ENCODE data around the gene TOPORS.

The TOPORS gene

DNA sequence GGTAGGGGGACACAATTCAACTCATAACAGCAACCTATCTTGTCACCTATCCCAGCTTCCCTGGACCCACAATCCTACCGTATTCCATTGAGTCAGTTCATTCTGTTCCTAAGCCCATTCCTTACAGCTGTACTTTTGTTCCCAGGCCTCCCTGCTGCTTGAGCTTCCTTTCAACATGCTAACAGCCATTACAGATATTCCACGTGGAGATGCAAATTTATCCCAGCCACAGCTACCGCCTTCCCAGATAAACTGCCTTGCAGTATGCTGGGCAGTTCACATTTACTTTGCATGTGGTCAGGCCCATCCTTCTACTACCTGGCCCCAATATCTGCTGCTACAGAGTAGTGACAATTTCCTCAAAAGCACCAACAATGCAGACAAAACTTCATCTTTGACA lies 49.4 kb downstream of the TOPORS start:
- Histone ChIP-seq H3K9me2 (replicated peaks; ENCODE audit: insufficient read depth, low read length) (no peaks in the 10 kb centered on the region), H3K79me2 (ENCODE audit: insufficient read depth, low read length) (no peaks in the 10 kb centered on the region), H3K4me3 (ENCODE audit: insufficient read depth, low read length, poor library complexity, severe bottlenecking) (no peak overlapping the region), H3K4me2 (ENCODE audit: low read depth, low read length, poor library complexity, severe bottlenecking) (no peak overlapping the region), H3K9me3 (ENCODE audit: insufficient read depth, low read length) (no peaks in the 10 kb centered on the region), H3F3A (ENCODE audit: insufficient read depth) (no peaks in the 10 kb centered on the region), H3K27me3 (ENCODE audit: low read length) (no peaks in the 10 kb centered on the region), H2AFZ (ENCODE audit: low read depth, low read length, severe bottlenecking) (no peak overlapping the region), H3K27ac (ENCODE audit: low read depth, low read length) (no peak overlapping the region), H3K9ac (ENCODE audit: low read length) (no peak overlapping the region), H3K36me3 (ENCODE audit: low read length) (no peaks in the 10 kb centered on the region), H4K20me1 (ENCODE audit: low read depth, low read length) (no peaks in the 10 kb centered on the region)
- no peak for TF ChIP-seq EZH2phosphoT487 (conservative IDR thresholded peaks at IDR 0.05; ENCODE audit: low read length)
- TF ChIP-seq, protein P1, sequence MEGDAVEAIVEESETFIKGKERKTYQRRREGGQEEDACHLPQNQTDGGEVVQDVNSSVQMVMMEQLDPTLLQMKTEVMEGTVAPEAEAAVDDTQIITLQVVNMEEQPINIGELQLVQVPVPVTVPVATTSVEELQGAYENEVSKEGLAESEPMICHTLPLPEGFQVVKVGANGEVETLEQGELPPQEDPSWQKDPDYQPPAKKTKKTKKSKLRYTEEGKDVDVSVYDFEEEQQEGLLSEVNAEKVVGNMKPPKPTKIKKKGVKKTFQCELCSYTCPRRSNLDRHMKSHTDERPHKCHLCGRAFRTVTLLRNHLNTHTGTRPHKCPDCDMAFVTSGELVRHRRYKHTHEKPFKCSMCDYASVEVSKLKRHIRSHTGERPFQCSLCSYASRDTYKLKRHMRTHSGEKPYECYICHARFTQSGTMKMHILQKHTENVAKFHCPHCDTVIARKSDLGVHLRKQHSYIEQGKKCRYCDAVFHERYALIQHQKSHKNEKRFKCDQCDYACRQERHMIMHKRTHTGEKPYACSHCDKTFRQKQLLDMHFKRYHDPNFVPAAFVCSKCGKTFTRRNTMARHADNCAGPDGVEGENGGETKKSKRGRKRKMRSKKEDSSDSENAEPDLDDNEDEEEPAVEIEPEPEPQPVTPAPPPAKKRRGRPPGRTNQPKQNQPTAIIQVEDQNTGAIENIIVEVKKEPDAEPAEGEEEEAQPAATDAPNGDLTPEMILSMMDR (IDR thresholded peaks at IDR 0.05; ENCODE audit: insufficient read depth, low read length, poor library complexity, severe bottlenecking): no peak

DNA sequence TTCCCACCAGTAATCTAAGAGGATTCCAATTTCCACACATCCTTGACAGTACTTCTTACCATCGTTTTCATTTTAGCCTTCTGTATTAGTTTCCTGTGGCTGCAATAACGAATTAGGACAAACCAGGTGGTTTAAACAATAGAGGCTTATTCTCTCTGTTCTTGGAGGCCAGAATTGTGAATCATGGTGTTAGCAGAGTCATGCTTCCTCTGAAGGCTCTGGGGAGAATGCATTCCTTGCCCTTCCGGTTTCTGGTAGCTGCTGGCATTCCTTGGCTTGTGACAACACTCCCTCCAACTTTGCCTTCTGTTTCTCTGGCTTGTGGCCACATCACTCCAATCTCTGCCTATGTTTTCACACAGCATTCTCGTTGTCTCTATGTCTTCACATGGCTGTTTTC lies 49.9 kb downstream of the TOPORS start:
- no peak overlapping the region for H3K27ac ChIP-seq (ENCODE audit: low read depth, low read length)
- H2AFZ ChIP-seq (ENCODE audit: low read depth, low read length, severe bottlenecking): no peak overlapping the region
- H3F3A ChIP-seq (ENCODE audit: insufficient read depth): no peaks in the 10 kb centered on the region

DNA sequence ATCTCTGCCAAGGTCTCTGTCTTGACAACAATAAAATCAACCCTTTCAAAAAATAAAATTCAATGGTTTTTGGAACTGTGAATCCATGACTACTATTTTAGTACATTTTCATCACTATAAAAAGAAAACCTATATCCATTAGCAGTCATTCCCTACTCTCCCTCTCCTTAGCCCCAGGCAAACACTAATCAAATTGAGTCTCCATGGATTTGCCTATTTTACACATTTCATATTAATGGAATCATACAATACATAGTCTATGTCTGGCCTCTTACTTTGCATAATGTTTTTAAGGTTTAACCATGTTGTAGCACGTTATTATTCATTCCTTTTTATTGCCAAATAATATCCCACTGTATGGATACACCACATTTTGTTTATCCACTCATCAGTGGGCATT lies 50.5 kb downstream of the TOPORS start:
- Histone ChIP-seq H3F3A (ENCODE audit: insufficient read depth) (no peaks in the 10 kb centered on the region), H3K27ac (ENCODE audit: low read depth, low read length) (no peak overlapping the region), H3K4me2 (ENCODE audit: low read depth, low read length, poor library complexity, severe bottlenecking) (no peak overlapping the region), H3K27me3 (ENCODE audit: low read length) (no peaks in the 10 kb centered on the region), H3K9me2 (replicated peaks; ENCODE audit: insufficient read depth, low read length) (no peaks in the 10 kb centered on the region), H3K36me3 (ENCODE audit: low read length) (no peaks in the 10 kb centered on the region), H2AFZ (ENCODE audit: low read depth, low read length, severe bottlenecking) (no peak overlapping the region), H3K9me3 (ENCODE audit: insufficient read depth, low read length) (no peaks in the 10 kb centered on the region), H4K20me1 (ENCODE audit: low read depth, low read length) (no peaks in the 10 kb centered on the region), H3K9ac (ENCODE audit: low read length) (no peak overlapping the region), H3K79me2 (ENCODE audit: insufficient read depth, low read length) (no peaks in the 10 kb centered on the region), H3K4me3 (ENCODE audit: insufficient read depth, low read length, poor library complexity, severe bottlenecking) (no peak overlapping the region)
- TF ChIP-seq, protein P1 (IDR thresholded peaks at IDR 0.05; ENCODE audit: insufficient read depth, low read length, poor library complexity, severe bottlenecking): no peak
- TF ChIP-seq EZH2phosphoT487 (conservative IDR thresholded peaks at IDR 0.05; ENCODE audit: low read length): no peak

More for the DNA sequence above, 49.9 kb downstream of the TOPORS start:
- Histone ChIP-seq H3K79me2 (ENCODE audit: insufficient read depth, low read length) (no peaks in the 10 kb centered on the region), H3K9me2 (replicated peaks; ENCODE audit: insufficient read depth, low read length) (no peaks in the 10 kb centered on the region), H3K27me3 (ENCODE audit: low read length) (no peaks in the 10 kb centered on the region), H4K20me1 (ENCODE audit: low read depth, low read length) (no peaks in the 10 kb centered on the region), H3K36me3 (ENCODE audit: low read length) (no peaks in the 10 kb centered on the region), H3K4me2 (ENCODE audit: low read depth, low read length, poor library complexity, severe bottlenecking) (no peak overlapping the region), H3K4me3 (ENCODE audit: insufficient read depth, low read length, poor library complexity, severe bottlenecking) (no peak overlapping the region), H3K9ac (ENCODE audit: low read length) (no peak overlapping the region), H3K9me3 (ENCODE audit: insufficient read depth, low read length) (no peaks in the 10 kb centered on the region)
- TF ChIP-seq, protein P1 (IDR thresholded peaks at IDR 0.05; ENCODE audit: insufficient read depth, low read length, poor library complexity, severe bottlenecking): no peak
- no peak for TF ChIP-seq EZH2phosphoT487 (conservative IDR thresholded peaks at IDR 0.05; ENCODE audit: low read length)
